Heart right ventricle (tissue), 16 donors: ENCODE measurements around the gene MYH15. TPM values are rescaled to one million over a fixed set of nuclear protein-coding genes. Genes with fewer than 3 reads are reported as not detected.

ENCODE experiments used
- ATAC-seq, 8 donors: fragments of 200-7000 bp; cut with Tn5 transposase; one replicate each; pipeline ENCODE4 v1.9.1; 2020; ENCODE audit warnings: mild to moderate bottlenecking in 8 of 8, moderate library complexity in 8 of 8, moderate number of reproducible peaks in 1 of 8
- DNase-seq, 2 donors: peaks; one replicate each; pipeline ENCODE4 v3.0.0-alpha.2; 2020
- H3K27ac ChIP-seq, 10 donors: fragments of 200-600 bp; sonication (generic) in 2 of 10; one replicate each; pipeline versions ENCODE4 v1.5.0 to v1.8.0; 2020 to 2022; ENCODE audit warnings: mild to moderate bottlenecking in 3 of 10
- H3K27me3 ChIP-seq, 7 donors: fragments of 200-600 bp; one replicate each; pipeline ENCODE4 v1.8.0; 2021 to 2022; ENCODE audit warnings: mild to moderate bottlenecking in 2 of 7
- H3K36me3 ChIP-seq, 9 donors: fragments of 200-600 bp; sonication (generic) in 1 of 9; one replicate each; pipeline versions ENCODE4 v1.5.0 to v1.8.0; 2020 to 2022; ENCODE audit warnings: mild to moderate bottlenecking in 2 of 9
- H3K4me1 ChIP-seq, 9 donors: fragments of 200-600 bp; sonication (generic) in 1 of 9; one replicate each; pipeline versions ENCODE4 v1.5.0 to v1.8.0; 2020 to 2022; ENCODE audit warnings: mild to moderate bottlenecking in 4 of 9
- H3K4me3 ChIP-seq, 10 donors: fragments of 200-600 bp; sonication (generic) in 2 of 10; one replicate each; pipeline versions ENCODE4 v1.5.0 to v1.8.0; 2020 to 2022; ENCODE audit warnings: mild to moderate bottlenecking in 7 of 10, moderate library complexity in 2 of 10
- H3K9me3 ChIP-seq, 11 donors: fragments of 200-600 bp in 10 of 11; sonication (generic) in 2 of 11; one replicate each; pipeline versions ENCODE4 v1.5.0 to v1.8.0; 2013 to 2022; ENCODE audit warnings: mild to moderate bottlenecking in 2 of 11, control low read depth in 1 of 11, moderate library complexity in 1 of 11
- WGBS, 2 donors: extraction: QIAGEN DNeasy Blood & Tissue Kit; methylation state at CpG; one replicate each; pipeline ENCODE4 v1.1.7; 2013; ENCODE audit warnings: inconsistent platforms in 1 of 2; 5-methylcytosine and 5-hydroxymethylcytosine counted together
- intact Hi-C, 10 donors: fragments of 100-400 bp; cut with DNase I; formaldehyde crosslinking; loops; one replicate each; pipeline versions ENCODE4 v1.11.1 to v1.14.2; 2022
- polyA plus RNA-seq, 2 donors: library from polyadenylated mRNA; stranded (reverse); fragments of 200-250 nt; gene quantifications; one replicate each; pipeline ENCODE4 v1.2.3, GENCODE V29; 2013
- total RNA-seq, 10 donors: library from RNA; stranded (reverse); fragmentation: NEBNext Ultra II Directional in 3 of 10; extraction: Animal tissue kit (Norgen Biotek cat#: 25700) in 3 of 10; gene quantifications; one replicate each; pipeline versions ENCODE4 v1.2.1 to v1.2.4, GENCODE V29; 2021 to 2023
- TF ChIP-seq, protein P1 (sequence below), 9 donors: fragments of 200-600 bp; sonication (generic) in 2 of 9; IDR thresholded peaks; one replicate each; pipeline versions ENCODE4 v1.5.0 to v1.8.0; 2021 to 2022; ENCODE audit warnings: antibody characterized with exemption in 9 of 9, mild to moderate bottlenecking in 5 of 9, moderate library complexity in 1 of 9
- donor health status: Arrhythmogenic right ventricular cardiomyopathy.
- donor health status: ischemic (EF 13 %, LVEDD 7.1; RV severe dilation, severe dysfunction).
- donor health status: healthy with polysubstance abuse.
- donor health status: DM: no; HTN: yes; CAD: no.
- donor health status: DM: no; HTN: no; CAD: no.
- donor health status: ischemic (EF 25% LVEDD 6.9; RV normal size, moderate dysfunction).
- donor health status: ischemic (EF 25% LVEDD 5.7; RV mildly dilated, moderate dysfunction).
- donor health status: healthy.
- donor health status: DM: yes; HTN: yes; CAD: no.
- donor health status: Ischemic cardiomyopathy.
- donor health status: ischemic (EF 35%, LVEDD 5.7; RV mildly dilated, moderate dysfunction).
- donor health status: nonischemic (EF 11% LVEDD 7.7; RV severe dilation, severe dysfunction).
- donor health status: DM: yes; HTN: yes; CAD: no.
- donor health status: PGD.
- donor health status: ischemic (EF 29% LVEDD 5.4; RV normal size, mild dysfunction).
- donor health status: nonischemic (EF 23%, LVEDD 6.1; RV moderate dilation, normal function).

The MYH15 gene
- total and polyA plus RNA-seq, 12 donors: 0.12 to 1.1 (median 0.26) TPM

DNA sequence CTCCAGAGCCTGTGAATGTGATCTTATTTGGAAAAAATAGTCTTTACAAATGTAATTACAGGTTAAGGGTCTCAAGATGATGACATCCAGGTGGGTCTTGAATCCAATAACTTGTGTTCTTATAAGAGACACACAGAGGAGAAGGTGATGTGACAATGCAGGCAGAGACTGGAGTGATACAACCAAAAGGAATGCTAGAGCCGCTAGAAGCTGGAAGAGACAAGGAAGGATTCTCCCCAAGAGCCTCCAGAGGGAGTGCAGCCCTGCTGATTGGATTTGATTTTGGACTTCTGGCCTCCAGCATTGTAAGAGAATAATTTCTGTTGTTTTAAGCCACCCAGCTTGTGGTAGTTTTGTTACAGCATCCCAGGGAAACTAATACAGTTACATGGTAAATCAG, 9.7 kb downstream of the MYH15 start:
- Histone ChIP-seq H3K27ac (no peak overlapping the region), H3K4me1 (no peaks in the 10 kb centered on the region), H3K4me3 (no peak overlapping the region), H3K9me3 (peaks cover 0 to 5% (median 0%) of the 10 kb centered on the region in 11 donors), H3K27me3 (no peaks in the 10 kb centered on the region), H3K36me3 (no peaks in the 10 kb centered on the region)
- 91 to 97% methylated on average over 1 of the region's 1 CpG for WGBS, 2 donors
- intact Hi-C loops: no loop called here
- TF ChIP-seq, protein P1, sequence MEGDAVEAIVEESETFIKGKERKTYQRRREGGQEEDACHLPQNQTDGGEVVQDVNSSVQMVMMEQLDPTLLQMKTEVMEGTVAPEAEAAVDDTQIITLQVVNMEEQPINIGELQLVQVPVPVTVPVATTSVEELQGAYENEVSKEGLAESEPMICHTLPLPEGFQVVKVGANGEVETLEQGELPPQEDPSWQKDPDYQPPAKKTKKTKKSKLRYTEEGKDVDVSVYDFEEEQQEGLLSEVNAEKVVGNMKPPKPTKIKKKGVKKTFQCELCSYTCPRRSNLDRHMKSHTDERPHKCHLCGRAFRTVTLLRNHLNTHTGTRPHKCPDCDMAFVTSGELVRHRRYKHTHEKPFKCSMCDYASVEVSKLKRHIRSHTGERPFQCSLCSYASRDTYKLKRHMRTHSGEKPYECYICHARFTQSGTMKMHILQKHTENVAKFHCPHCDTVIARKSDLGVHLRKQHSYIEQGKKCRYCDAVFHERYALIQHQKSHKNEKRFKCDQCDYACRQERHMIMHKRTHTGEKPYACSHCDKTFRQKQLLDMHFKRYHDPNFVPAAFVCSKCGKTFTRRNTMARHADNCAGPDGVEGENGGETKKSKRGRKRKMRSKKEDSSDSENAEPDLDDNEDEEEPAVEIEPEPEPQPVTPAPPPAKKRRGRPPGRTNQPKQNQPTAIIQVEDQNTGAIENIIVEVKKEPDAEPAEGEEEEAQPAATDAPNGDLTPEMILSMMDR (IDR thresholded peaks at IDR 0.05): no peak
- DNase-seq (no peak), ATAC-seq (no peak)

DNA sequence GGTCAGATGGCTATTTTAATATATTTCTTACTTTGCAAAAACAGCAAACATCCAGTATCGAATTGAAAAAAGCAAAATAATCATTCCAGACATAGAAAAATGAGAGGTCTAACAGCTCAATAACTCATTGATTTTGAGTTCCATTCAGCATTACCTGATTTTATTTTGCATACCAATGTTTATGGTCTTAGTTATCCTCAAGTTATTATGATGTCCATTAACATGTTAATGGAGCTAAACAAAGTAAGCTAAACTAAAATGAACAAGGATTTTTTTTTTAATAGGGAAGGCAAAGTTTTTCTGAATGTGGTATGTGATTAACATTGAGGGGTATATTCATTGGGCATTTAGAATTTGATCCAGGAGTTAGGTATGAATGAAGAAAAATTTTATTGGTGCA, 13.1 kb downstream of the MYH15 start:
- Histone ChIP-seq H3K4me1 (no peaks in the 10 kb centered on the region), H3K9me3 (no peaks in the 10 kb centered on the region), H3K36me3 (no peaks in the 10 kb centered on the region), H3K27ac (no peak overlapping the region), H3K4me3 (no peak overlapping the region), H3K27me3 (no peaks in the 10 kb centered on the region)
- intact Hi-C loops: loop anchor here in 2 of 10 donors (10.0 kb wide), 1 partner anchor 418 kb away; no protein-coding TSS in a partner anchor
- no peak for ATAC-seq
- TF ChIP-seq, protein P1 (IDR thresholded peaks at IDR 0.05): no peak
- DNase-seq: no peak
- 99 to 100% methylated on average over 1 of the region's 1 CpG for WGBS, 2 donors

DNA sequence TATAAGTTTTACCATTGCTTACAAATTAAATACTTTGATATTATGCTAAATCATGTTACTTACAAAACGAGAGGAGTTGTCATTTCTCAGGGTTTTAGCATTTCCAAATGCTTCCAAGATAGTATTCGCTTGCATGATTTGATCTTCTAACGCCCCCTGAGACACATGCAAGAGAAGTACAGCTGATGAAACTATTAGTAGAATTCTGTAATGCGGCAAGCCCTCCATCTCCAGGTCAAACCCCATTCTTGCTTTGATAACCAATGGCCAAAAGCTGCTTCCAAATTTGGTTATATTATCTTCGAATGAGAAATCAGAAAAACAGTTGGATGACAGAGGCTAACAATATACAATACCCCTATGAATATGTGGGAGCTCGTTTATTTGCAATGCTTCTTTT, 14.7 kb downstream of the MYH15 start:
- no peak overlapping the region for H3K4me3 ChIP-seq
- 68 to 73% methylated on average over 6 of the region's 6 CpGs for WGBS, 2 donors
- TF ChIP-seq, protein P1 (IDR thresholded peaks at IDR 0.05): no peak
- no peaks in the 10 kb centered on the region for H3K27me3 ChIP-seq
- ATAC-seq: no peak
- DNase-seq: no peak
- intact Hi-C loops: loop anchor here in 2 of 10 donors (10.0 kb wide), 1 partner anchor 419 kb away; no protein-coding TSS in a partner anchor
- H3K9me3 ChIP-seq: no peaks in the 10 kb centered on the region
- H3K4me1 ChIP-seq: no peaks in the 10 kb centered on the region
- no peaks in the 10 kb centered on the region for H3K36me3 ChIP-seq
- no peak overlapping the region for H3K27ac ChIP-seq

DNA sequence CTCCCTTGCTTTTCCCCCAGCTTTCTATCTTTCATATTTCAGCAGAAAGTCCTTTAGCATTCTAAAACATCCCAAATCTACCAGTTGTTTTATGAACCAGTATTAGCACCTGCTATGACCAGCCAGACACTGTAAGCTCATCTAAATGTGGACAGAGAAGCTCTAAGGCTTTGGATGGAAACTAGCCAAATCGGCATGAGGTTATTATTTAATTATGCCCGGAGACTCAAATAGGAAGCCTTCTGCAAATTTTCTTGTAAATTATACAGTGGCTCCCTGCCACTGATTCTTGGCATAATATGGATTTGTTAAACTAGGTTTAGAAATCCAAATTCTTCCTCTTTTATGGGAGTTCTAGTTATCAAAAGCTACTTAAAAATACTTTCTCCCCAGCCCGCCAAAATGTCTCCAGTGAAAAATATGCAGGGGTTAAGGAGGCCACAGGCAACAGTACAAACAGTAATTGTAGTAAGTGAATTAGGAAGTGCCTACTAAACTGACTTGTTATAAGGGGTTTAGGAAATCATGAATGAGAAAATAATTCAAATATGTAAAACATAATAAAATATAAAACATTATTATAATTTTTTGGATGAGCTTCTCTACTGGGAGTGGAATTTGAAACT, 15.4 kb downstream of the MYH15 start:
- Histone ChIP-seq H3K27me3 (no peaks in the 10 kb centered on the region), H3K4me3 (no peak overlapping the region), H3K36me3 (no peaks in the 10 kb centered on the region), H3K9me3 (no peaks in the 10 kb centered on the region), H3K27ac (no peak overlapping the region), H3K4me1 (peaks cover 0 to under 1% (median 0%) of the 10 kb centered on the region in 9 donors)
- 54 to 58% methylated on average over 3 of the region's 3 CpGs for WGBS, 2 donors
- ATAC-seq (no peak), DNase-seq (no peak)
- TF ChIP-seq, protein P1 (IDR thresholded peaks at IDR 0.05): no peak
- intact Hi-C loops: loop anchor here in 3 of 10 donors (5.0 to 10.0 kb wide), 2 partner anchors 57 to 420 kb away; no protein-coding TSS in a partner anchor
